NCI-H524 (cell line): Measurements from ENCODE around the gene COBL.

Experiments
- DNase-seq, 2 experiments: peaks; one replicate each; lab custom pipeline; 2025; lab: John Stamatoyannopoulos, UW

Gene COBL

GRCh38 chr7:51121036-51121790 is 195.4 kb downstream of the COBL start:
- DNase-seq: no peak

- DNase-seq: no peak
Observed at GRCh38 chr7:51118628-51119027, 198.0 kb downstream of the COBL start.

- no peak for DNase-seq
Observed at GRCh38 chr7:51114501-51114900, 202.1 kb downstream of the COBL start.

- DNase-seq: no peak
Observed at GRCh38 chr7:51113962-51114361, 202.6 kb downstream of the COBL start.

GRCh38 chr7:51113560-51113959 is 203.0 kb downstream of the COBL start:
- no peak for DNase-seq

- DNase-seq: peak; percentile 93 to 95
Observed at GRCh38 chr7:51111241-51111940, 205.2 kb downstream of the COBL start.

- DNase-seq: peak in 1 of 2 experiments; percentile 19
Observed at GRCh38 chr7:51108134-51108533, 208.5 kb downstream of the COBL start.

GRCh38 chr7:51104278-51104677 is 212.3 kb downstream of the COBL start:
- no peak for DNase-seq

GRCh38 chr7:51103718-51104117 is 212.9 kb downstream of the COBL start:
- DNase-seq: no peak

GRCh38 chr7:51102828-51103227 is 213.8 kb downstream of the COBL start:
- DNase-seq: no peak

GRCh38 chr7:51101111-51101757 is 215.4 kb downstream of the COBL start:
- no peak for DNase-seq

- DNase-seq: no peak
Observed at GRCh38 chr7:51090411-51090810, 226.2 kb downstream of the COBL start.

GRCh38 chr7:51085034-51085692 is 231.4 kb downstream of the COBL start:
- DNase-seq: no peak

GRCh38 chr7:51084121-51084520 is 232.5 kb downstream of the COBL start:
- DNase-seq: no peak

GRCh38 chr7:51082940-51083533 is 233.6 kb downstream of the COBL start:
- no peak for DNase-seq

- no peak for DNase-seq
Observed at GRCh38 chr7:51082096-51082840, 234.3 kb downstream of the COBL start.

GRCh38 chr7:51081270-51081890 is 235.2 kb downstream of the COBL start:
- no peak for DNase-seq

GRCh38 chr7:51080622-51081269 is 235.9 kb downstream of the COBL start:
- peak; percentile 11 to 63 for DNase-seq

GRCh38 chr7:51080216-51080615 is 236.4 kb downstream of the COBL start:
- peak; percentile 25 to 56 for DNase-seq

GRCh38 chr7:51079494-51079893 is 237.1 kb downstream of the COBL start:
- DNase-seq: peak; percentile 11 to 50
